ENCODE data around the gene LTF.
A peak's percentile ranks its signal among the peaks of the same experiment; 100 is the strongest.

The LTF gene

DNA sequence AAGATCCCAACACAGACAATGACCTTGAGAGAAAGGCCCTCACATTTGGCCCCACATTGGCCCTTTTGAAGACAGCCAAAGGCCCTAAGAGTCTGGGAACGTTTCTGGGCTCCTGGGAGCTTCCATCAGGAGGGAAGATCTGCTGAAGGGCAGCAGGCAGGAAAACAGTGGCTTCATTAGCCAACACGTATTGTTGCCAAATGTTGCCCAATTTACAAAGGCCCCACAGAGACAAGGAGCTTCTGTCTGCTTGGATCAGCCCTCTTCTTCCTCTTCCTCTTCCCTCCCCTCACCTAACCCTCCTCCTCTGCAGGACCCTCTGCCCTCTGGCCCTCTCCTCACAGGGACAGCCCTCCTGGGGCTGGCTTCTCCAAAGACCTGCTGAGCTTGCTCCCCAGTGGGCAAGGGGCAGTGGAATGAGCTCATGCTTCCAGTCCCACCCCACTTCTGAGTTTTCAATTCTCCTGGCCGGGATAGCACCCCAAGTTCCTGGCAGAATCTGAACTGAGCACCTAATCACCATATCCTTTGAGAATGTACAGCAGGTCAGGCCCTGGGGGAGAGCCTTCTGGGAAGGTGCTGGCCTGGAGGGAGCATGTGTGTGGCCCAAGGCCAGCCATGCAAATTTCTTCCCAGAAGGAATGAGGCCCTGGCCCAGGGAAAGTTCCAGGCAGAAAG lies 5.1 kb upstream of the LTF start:
- FAIRE-seq (no peak), DNase-seq (ENCODE audit: low spot score) (no peak)

DNA sequence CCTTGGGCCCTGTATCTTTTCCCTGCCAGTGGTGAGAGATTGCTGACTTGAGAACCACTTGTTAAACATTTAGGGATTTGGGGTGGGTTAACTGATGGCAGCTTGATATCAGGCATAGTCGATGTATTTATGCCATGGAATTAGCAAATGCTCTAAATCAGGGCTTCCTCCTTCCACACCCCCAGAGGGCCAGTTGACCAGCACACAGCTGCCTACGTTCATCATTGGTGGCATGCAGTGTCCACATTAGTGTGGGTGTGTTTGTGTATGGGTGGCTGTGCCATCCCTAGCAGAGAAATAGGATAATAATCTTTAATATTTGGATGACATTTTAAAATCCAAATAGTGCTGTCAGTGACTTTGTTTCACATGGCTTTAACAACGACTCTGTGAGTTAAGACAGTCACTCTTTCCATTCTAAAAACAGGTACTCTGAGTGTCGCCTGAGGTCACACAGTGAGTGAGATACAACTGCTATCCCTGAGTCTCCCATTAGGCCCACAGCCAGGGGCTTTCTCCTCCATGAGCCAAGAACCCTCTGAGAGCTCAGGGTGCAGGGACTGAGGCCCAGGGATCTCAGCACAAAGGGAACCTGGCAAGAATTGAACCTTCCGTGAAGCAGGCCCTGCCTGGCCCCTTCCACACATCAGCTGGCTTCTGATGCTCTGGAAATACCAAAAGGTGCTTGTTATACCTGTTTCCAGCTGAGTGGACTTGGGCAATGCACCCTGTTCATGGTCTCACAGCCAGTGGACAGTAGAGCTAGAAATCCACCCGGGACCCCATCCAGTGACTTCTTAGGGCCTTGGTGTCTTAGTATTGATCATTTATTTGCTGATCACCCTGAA lies 4.3 kb upstream of the LTF start:
- FAIRE-seq: no peak
- no peak for DNase-seq (ENCODE audit: low spot score)

DNA sequence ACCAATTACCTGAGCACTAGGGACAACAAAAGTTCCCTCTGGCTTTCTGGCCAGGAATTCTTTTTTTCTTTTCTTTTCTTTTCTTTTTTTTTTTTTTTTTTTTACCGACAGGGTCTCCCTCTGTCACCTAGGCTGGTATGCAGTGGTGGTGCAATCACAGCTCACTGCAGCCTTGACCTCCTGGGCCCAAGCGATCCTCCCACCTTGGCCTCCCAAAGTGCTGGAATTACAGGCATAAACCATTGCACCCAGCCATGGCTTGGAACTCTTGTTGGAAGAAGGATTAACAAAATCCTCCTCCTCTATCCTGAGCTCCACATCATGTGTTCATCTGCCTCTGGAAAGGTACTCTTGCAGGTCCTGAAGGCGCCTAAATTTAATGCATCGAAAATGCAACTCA lies 2.9 kb upstream of the LTF start:
- no peak for DNase-seq (ENCODE audit: low spot score)
- no peak for FAIRE-seq

DNA sequence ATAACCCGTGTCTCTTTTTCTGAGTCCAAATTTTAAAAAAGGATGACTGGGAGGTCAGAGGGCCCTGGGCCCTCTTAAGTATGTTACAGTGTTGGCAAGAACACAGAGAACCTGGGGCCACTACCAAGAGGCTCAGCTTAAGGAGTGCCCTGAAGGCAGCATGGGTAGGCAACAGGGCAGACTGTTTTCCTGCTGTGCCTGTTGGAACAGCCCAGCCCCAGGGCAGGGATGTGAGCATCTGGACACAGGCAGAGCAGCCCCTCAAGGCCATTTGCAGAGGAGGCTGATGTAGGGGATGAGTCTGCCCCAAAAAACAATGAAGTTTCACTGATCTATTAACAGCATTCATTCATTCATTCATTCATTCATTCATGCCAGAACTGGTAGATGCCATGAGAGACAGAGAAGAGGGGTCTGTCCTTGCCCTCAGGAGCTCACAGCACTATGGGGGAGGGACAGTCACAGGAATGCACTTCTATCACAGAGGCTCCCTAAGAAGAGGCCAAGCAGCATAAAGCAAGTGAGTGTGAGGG lies 2.2 kb upstream of the LTF start:
- FAIRE-seq (no peak), DNase-seq (ENCODE audit: low spot score) (no peak)

DNA sequence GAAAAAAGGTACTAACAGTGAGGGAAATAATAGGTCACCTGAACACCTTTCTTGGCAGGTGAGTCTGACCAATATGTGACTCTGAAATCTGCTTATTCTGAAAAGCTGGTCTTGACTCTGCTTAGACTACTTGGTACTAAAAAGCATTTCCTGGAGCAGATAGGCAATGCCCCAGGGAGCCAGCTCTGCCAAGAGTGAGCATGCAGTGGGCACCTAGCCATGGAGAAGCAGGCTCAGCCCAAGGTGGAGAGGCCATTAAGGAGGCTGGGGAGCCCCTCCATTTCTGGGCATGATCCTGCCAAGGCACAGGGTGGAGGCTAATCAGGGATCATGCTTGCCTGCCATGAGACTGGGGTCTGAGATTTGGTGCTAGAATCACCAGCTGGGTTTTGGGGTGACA lies 1.6 kb upstream of the LTF start:
- FAIRE-seq: no peak
- no peak for DNase-seq (ENCODE audit: low spot score)

DNA sequence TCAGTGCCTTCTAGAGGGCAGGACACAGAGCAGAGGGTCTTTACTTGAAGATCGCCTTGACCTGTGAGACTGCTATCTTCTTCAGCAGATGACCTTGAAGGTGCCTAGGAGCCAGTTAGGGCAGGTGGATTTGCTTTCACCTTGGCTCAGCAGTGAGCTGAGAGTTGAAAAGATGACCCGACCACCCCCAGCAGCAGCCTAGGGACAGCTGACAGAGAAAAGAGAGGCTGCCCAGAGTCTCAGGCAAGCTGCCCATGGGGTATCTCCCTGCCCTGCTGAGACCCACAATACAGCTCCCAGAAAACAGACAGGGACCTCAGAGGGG lies 453 bp upstream of the LTF start:
- DNase-seq (ENCODE audit: low spot score) (no peak), FAIRE-seq (no peak)

DNA sequence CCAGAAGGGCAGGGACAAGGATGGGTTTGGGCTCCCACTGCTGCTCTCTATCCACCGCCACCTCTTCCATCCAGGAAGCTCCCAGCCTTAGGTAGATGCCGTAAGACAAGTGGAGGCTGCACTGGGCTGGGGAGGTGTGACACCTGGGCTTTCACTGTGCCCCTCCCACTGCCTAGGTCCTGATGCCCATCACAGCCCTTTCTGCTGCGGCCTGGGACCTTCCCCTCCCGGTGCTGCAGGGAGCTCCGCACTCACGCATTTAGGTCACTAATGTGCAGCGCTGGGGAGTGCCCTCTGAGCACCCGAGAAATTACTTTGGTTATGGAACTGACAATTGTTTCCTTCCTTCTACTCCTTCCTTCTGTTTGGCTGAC lies 850 bp downstream of the LTF start:
- FAIRE-seq: no peak
- DNase-seq (ENCODE audit: low spot score): no peak

DNA sequence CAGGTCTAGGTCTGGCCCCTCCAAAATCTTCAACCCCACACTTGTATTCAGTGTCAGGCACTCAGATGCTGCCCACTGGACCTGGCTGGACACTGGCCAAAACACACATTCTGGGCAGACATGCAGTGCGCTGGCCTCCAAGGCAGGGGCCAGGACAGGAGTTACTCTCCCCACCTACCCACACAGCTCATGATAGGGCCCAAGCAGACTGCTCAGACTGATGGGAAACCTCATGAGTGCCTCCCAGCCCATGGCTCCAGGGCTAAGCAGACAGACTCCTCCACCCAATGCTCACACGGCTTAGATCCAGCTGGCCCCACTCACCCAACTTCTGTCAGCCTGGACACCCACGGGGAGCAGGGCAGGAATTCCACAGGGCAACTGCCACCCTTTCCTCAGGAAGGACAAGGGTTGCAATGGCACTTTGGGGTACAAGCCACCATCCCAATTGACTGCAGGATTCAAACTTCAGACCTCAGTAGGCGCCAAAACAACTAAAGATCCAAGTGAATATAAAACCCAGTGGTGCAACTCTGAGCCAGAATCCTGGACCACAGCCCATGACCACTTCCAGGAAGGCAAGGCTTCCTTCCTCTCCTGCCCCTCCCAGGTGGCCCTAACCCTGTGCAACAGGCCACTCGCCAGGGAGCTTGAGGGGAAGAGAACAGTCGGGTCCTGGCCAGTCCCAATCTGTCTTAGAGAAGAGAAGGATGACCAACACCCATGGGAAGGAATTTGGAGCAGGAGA lies 1.4 kb downstream of the LTF start:
- peak; percentile 46 for FAIRE-seq

DNA sequence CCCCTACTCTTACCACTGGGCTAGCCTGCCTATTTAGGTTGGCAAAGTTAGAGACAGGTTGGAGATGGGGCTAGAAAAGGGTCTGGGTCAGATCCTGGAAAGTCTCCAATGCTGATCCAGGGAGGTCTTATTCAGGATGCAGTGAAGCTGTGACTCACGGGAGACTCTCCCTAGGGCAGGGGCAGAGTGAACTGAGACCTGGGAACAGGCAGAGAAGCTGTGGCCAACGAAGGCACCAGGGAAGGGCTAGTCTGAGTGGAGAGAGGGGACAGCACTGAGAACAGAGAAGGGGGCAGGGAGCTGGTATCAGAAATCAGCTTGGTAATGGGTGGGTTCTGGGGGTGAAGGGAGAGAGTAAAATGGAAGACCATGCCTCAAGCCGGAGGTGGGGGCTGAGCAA lies 2.2 kb downstream of the LTF start:
- FAIRE-seq (no peak), DNase-seq (ENCODE audit: low spot score) (no peak)

More for the DNA sequence above, 1.4 kb downstream of the LTF start:
- no peak for DNase-seq (ENCODE audit: low spot score)

DNA sequence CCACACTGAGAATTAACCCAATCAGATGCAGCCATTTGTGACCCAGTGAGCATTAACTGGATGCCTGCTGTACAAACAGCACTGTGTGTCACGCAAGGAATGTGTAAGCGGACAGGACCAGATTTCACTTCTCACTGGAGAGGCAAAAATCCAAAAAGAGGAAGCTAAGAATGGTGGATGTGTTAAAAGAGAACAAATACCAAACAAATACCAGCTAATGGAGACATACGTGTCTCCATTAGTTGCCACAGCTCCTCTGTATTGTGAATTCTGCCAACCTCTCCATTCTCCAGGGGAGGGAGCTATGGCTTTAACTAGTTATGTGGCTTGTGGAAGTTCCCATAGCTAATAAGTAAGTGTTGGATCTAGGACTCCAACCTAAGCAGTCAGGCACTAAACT lies 2.6 kb downstream of the LTF start:
- no peak for DNase-seq (ENCODE audit: low spot score)
- FAIRE-seq: no peak

DNA sequence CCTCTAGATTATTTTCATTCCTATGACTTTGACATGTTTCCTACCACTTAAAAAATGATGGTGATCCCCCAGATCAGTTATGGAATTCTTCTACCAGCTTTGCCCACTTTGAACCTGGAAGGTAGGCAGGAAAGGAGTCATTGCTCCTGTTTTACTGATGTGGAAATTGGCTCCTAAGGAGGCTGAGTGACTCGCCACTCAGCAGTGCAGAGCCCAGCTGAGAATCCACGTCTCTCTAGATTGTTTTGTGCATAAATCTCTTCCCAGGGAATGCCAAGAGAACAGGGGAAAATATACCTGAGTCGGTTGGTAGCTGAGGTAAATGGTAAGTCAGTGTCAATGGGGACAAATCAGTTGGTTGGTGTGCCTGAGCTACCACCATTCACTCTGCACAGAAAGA lies 4.7 kb downstream of the LTF start:
- FAIRE-seq (no peak), DNase-seq (ENCODE audit: low spot score) (no peak)

DNA sequence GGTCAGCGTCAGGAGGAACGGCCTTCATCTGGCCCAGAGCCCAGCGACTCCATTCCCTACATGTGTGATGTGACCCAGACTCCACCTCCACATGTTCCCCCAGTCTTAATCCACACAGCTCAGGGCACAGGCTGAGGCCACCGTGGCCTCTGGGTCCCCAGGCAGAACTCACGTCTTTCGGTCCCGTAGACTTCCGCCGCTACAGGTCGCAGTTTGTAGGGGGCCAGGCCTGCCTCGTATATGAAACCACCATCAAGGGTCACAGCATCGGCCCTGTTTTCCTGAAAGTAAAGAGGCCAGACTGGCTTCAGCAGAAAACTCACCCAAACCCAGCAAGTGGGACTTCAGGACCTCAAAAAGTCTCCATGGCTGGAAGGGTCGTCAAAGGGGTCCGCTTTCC lies 8.6 kb downstream of the LTF start:
- FAIRE-seq: no peak

DNA sequence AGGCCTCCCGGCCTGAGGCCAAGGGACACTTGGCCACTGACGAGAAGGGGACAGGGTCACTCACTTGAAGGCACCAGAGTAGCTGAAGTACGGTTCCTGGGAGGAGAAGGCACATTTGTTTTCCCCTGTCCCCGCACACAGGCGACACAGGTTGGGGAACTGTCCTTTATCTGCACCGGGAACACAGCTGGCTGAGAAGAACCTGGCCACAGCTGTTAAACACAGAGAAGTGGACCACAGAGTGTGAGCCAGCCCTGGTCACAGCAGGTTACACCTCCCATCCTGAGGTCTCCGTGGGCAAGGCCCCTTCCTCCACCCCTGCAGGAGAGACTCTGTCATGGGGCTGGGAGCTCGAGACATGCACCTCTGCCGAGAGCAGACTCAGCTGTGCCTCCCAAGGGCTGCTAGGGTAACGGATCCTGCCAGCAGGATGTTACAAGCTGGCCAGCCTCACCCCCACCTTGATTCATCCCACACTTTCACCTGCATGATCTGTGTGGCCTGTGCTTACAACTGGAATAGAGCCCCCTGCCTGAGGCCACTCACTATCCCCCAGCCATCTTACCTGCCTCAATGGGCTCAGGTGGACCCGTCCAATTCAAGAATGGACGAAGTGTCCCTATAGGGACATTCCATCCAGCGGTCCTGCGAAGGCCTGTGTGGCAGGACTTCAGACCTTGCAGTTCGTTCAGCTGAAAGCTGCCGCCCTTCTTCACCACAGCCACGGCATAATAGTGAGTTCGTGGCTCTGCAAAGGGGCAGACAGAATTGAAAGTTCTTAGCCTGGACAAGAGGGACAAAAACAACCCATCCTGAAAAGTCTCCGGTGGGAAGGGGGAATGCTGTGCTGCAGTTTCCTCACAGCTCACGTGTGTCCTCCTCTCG lies 9.2 kb downstream of the LTF start:
- FAIRE-seq: no peak
- no peak for DNase-seq (ENCODE audit: low spot score)

More for the DNA sequence above, 8.6 kb downstream of the LTF start:
- no peak for DNase-seq (ENCODE audit: low spot score)

DNA sequence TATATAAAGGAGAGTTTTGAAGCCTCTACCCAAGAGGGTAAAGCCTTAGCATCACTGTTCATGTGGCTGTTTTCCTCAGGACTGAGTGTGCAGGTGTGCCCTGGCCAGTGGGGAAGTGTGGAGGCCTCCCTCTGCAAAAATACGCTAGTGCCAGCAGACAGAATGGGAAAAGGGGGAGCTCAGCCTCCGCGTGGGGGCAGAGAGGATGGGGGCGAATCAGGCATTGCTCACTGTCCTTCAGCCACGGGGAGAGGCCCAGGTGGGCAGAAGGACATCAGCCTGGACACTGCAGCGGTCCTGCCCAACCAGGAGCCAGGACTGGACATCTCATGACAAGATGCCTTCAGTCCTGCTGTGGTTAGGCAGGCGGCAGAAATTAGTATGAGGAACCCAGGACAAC lies 10.1 kb downstream of the LTF start:
- FAIRE-seq: no peak
- DNase-seq (ENCODE audit: low spot score): no peak

DNA sequence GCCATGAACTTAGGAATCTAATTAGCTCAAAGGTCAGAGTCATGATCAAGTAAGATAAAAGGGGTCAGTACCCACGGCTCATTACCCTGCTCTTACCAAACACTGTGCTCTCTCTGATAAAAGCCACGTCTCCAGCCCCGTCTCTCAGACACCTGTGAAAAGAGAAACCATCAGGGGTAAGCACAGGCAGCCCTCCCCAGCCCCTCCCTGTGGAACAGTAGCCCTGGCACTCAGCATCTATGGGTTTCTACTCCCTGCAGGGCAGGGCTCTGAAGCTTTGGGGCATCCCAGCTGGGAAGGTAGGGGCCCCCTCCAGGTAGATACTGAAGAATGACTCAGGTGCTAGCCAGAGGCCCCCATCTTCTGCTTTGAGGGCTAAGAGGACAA lies 10.5 kb downstream of the LTF start:
- FAIRE-seq (no peak), DNase-seq (ENCODE audit: low spot score) (no peak)

DNA sequence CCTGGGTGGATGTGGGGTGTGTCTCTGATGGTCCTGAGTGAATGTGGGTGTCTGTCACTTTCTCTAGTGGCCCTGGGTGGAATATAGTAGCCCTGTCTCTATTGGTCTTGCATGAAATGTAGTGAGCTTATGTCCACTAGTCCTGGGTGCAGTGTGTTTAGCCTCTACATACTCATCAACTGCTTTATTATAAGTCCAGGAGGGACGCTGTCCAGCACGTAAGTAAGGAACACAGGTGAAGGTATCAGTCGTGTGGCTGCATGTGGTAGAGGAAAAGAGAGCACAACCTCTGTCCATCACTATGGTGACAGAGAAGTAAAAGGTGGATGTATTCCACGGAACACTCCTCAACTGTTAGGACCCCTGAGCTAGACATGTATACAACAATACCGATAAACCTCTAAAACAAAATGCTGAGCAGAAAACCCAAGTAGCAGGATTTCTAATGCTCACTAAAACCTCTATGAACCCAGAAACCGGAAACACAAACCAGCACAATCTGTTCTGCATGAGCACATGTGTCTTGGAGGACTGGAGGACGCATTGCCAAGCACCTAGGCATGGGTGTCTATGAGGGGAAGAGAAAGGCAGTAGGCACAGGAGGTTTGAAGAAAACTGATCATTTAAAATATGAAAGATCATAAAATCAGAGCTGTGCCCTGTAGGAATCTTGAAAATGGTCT lies 11.0 kb downstream of the LTF start:
- DNase-seq (ENCODE audit: low spot score): no peak
- peak; percentile 46 for FAIRE-seq

DNA sequence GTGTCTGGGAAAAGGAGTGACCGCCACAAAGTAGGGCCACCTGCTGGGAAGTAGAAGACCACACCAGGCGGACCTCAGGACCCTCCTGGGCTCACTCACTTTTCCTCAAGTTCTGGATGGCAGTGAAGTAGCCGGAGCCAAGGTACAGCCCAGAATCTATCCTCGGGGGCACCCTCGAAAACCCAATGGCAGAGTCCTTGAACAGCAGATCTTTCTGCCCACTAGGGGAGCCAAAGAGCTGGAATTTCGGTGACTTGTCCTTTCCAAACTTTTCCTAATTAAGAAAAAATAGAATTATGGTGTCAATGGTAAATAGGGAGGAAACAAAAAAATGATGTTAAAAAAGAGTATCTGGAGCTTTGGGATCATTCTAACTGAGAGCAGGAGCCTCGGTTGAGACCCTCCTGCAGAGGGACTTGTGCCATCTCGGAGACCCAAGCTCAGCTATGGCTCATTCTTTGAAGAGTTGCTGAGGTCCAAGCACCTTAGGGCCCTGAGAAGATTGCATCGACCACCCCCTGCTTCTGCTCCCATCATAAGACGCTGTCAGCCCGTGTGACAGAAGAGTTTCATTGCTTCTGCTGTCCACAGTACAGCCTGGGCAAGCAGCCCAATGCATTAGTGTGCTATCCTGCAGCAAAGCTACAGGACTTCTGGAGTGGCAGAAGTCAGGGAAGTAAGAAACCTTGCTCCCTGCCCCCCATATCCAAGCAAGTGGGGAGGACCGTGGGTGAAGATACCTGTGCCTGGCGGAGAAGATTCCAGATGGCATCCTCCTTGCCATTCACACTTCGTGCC lies 14.8 kb downstream of the LTF start:
- no peak for FAIRE-seq
- peak; percentile 39 for DNase-seq (ENCODE audit: low spot score)

DNA sequence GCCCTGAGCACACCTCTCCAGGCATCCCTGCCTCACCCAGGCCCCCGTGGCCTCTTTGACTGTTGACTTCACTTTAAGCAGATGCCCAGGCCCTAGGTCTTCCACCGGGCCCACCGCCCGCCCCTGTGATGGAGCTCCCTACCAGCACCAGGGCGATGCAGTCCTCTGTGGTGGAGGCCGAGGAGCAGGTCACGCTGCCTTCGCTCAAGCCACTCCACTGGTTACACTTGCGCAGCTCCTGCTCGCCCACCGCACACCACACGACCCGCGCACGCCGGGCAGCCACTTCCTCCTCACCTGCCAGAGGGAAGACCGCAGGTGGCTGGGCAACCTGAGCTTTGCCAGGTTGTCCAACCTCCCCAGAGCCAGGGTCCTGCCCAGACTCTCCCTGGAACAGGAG lies 16.0 kb downstream of the LTF start:
- FAIRE-seq (no peak), DNase-seq (ENCODE audit: low spot score) (no peak)

DNA sequence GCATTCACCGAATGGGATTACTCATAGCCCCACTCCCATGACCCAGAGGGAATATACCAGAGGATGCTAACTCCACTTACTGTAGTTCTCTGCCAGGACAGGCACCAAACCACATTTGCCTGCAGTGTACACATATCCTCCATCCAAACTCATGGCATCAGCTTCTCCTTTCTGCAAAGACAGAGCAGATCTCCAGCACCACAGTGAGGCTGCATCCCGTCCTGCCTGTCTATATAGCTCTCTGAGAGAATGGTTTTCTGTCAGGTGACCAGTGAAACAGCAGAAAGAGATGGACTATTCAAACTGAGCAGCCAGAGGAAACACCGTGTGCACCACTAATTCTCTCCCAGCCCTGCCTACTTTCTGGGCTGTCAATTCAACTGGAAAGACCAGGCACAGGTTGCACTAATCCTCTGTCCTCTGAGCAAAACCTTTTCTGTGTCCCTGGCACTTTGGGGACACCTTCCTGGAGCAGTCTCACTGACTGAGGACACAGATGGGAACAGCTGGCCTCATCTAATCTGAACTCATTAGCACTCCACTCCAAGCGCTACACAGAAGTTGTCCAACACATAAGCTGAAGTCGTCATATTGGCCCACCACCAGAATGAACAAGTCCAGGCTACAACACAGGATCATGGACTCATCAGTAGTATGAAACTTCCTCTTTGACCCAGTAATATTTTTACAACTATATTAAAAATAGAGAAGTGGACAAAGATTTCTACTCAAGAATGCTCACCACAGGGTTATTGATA lies 17.3 kb downstream of the LTF start:
- DNase-seq (ENCODE audit: low spot score) (no peak), FAIRE-seq (peak; percentile 58)
